ENCODE results near the gene SMG6. TPM values are rescaled to one million over a fixed set of nuclear protein-coding genes. Genes with fewer than 3 reads are reported as not detected.

SMG6 gene
- total RNA-seq, 1 experiment from 2014 or later = 13.5 TPM

- CTCF ChIA-PET = no interaction called here
- no peak for DNase-seq
- no peaks in the 10 kb centered on the region for H3K9me3 Mint-ChIP-seq (ENCODE audit: low read depth, unreplicated experiment)
- no peaks in the 10 kb centered on the region for H3K27me3 Mint-ChIP-seq (ENCODE audit: unreplicated experiment)
- no peaks in the 10 kb centered on the region for H3K4me1 Mint-ChIP-seq (ENCODE audit: low read depth, unreplicated experiment)
- intact Hi-C loops (cut with micrococcal nuclease; ENCODE audit: unreplicated experiment) = no loop called here
- peaks cover 14% of the 10 kb centered on the region for H3K36me3 Mint-ChIP-seq (ENCODE audit: insufficient read depth, unreplicated experiment)
- no peak overlapping the region for H3K27ac Mint-ChIP-seq (ENCODE audit: unreplicated experiment)
- BruUV-seq (replicated peaks) = no TSS peak
- no peak overlapping the region for H3K4me3 Mint-ChIP-seq (ENCODE audit: low read depth, unreplicated experiment)
- TF ChIP-seq CTCF (IDR thresholded peaks at IDR 0.05; ENCODE audit: unreplicated experiment) = no peak
Observed at GRCh38 chr17:2094891-2095535, 208.6 kb downstream of the SMG6 start.

GRCh38 chr17:2093349-2093748 lies 210.2 kb downstream of the SMG6 start:
- DNase-seq = no peak
- Mint-ChIP-seq H3K9me3 (ENCODE audit: low read depth, unreplicated experiment) (no peaks in the 10 kb centered on the region), H3K27me3 (ENCODE audit: unreplicated experiment) (no peaks in the 10 kb centered on the region), H3K4me3 (ENCODE audit: low read depth, unreplicated experiment) (no peak overlapping the region), H3K27ac (ENCODE audit: unreplicated experiment) (no peak overlapping the region), H3K36me3 (ENCODE audit: insufficient read depth, unreplicated experiment) (peaks cover 14% of the 10 kb centered on the region), H3K4me1 (ENCODE audit: low read depth, unreplicated experiment) (peaks cover 2% of the 10 kb centered on the region)
- no peak for TF ChIP-seq CTCF (IDR thresholded peaks at IDR 0.05; ENCODE audit: unreplicated experiment)
- no TSS peak for BruUV-seq (replicated peaks)
- intact Hi-C loops (cut with micrococcal nuclease; ENCODE audit: unreplicated experiment) = no loop called here
- CTCF ChIA-PET = interaction anchor here (1.1 kb wide), 1 partner anchor 38 kb away, joined by 3 read pairs; the partner anchor contains the start of gene HIC1

- TF ChIP-seq CTCF (IDR thresholded peaks at IDR 0.05; ENCODE audit: unreplicated experiment) = no peak
- CTCF ChIA-PET = no interaction called here
- Mint-ChIP-seq H3K27ac (ENCODE audit: unreplicated experiment) (no peak overlapping the region), H3K36me3 (ENCODE audit: insufficient read depth, unreplicated experiment) (peaks cover 14% of the 10 kb centered on the region), H3K27me3 (ENCODE audit: unreplicated experiment) (no peaks in the 10 kb centered on the region), H3K4me3 (ENCODE audit: low read depth, unreplicated experiment) (no peak overlapping the region), H3K9me3 (ENCODE audit: low read depth, unreplicated experiment) (no peaks in the 10 kb centered on the region), H3K4me1 (ENCODE audit: low read depth, unreplicated experiment) (peaks cover 11% of the 10 kb centered on the region)
- intact Hi-C loops (cut with micrococcal nuclease; ENCODE audit: unreplicated experiment) = no loop called here
- DNase-seq = no peak
- no TSS peak for BruUV-seq (replicated peaks)
Observed at GRCh38 chr17:2092253-2092652, 211.3 kb downstream of the SMG6 start.

- Mint-ChIP-seq H3K4me1 (ENCODE audit: low read depth, unreplicated experiment) (peaks cover 11% of the 10 kb centered on the region), H3K27me3 (ENCODE audit: unreplicated experiment) (no peaks in the 10 kb centered on the region), H3K4me3 (ENCODE audit: low read depth, unreplicated experiment) (no peak overlapping the region), H3K36me3 (ENCODE audit: insufficient read depth, unreplicated experiment) (peaks cover 14% of the 10 kb centered on the region), H3K27ac (ENCODE audit: unreplicated experiment) (no peak overlapping the region), H3K9me3 (ENCODE audit: low read depth, unreplicated experiment) (no peaks in the 10 kb centered on the region)
- DNase-seq = no peak
- CTCF ChIA-PET = interaction anchor here (0.9 kb wide), 1 partner anchor 33 kb away, joined by 4 read pairs; no protein-coding TSS in a partner anchor
- intact Hi-C loops (cut with micrococcal nuclease; ENCODE audit: unreplicated experiment) = no loop called here
- no TSS peak for BruUV-seq (replicated peaks)
- TF ChIP-seq CTCF (IDR thresholded peaks at IDR 0.05; ENCODE audit: unreplicated experiment) = no peak
Observed at GRCh38 chr17:2090804-2091534, 212.6 kb downstream of the SMG6 start.
